ENCODE measurements around the gene CIZ1. TPM values are rescaled to one million over a fixed set of nuclear protein-coding genes. Genes with fewer than 3 reads are reported as not detected.

The CIZ1 gene
- 72.6 to 98.9 TPM (median 87.6 TPM) in 5 replicates for total RNA-seq (2022; extraction: Qiagen RNA extraction; ENCODE audit: low read depth)

GRCh38 chr9:128191406-128192046, at the start of gene CIZ1:
Gene CIZ1, minus strand, starts transcription at chr9:128191572. Its CDS starts 715 bp downstream, at chr9:128190857.

DNA sequence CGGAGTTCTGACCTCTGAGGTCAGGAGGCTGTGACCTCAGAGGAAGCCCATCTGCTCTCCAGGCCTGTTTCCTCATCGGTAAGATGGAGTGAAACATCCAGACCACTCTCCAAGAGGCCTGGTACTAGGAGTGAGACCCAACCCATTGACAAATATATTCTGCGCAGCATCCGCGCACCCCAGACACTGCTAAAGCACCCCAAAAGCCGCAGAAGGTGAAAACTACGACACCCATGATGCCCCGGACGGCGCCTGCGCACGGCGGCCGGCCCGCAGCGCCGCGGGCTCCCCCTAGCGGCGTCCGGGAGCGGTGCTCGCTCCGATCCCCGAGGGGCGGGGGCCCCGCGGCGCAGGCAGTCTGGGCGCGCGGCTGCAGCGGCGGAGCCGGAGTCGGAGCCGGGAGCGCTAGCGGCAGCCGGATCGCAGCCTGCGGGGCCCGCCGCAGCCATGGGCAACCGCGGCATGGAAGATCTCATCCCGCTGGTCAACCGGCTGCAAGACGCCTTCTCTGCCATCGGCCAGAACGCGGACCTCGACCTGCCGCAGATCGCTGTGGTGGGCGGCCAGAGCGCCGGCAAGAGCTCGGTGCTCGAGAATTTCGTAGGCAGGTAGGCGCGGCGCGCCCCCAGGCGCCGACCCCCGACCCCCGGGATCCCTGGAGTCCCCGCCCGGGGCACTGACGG, 11.8 kb upstream of the CIZ1 start, which contains the start of gene DNM1:
Gene DNM1 (plus strand): TSS at position 356 of the 683 bp plus-strand sequence. CDS start 92 bp downstream, at position 448.

DNA sequence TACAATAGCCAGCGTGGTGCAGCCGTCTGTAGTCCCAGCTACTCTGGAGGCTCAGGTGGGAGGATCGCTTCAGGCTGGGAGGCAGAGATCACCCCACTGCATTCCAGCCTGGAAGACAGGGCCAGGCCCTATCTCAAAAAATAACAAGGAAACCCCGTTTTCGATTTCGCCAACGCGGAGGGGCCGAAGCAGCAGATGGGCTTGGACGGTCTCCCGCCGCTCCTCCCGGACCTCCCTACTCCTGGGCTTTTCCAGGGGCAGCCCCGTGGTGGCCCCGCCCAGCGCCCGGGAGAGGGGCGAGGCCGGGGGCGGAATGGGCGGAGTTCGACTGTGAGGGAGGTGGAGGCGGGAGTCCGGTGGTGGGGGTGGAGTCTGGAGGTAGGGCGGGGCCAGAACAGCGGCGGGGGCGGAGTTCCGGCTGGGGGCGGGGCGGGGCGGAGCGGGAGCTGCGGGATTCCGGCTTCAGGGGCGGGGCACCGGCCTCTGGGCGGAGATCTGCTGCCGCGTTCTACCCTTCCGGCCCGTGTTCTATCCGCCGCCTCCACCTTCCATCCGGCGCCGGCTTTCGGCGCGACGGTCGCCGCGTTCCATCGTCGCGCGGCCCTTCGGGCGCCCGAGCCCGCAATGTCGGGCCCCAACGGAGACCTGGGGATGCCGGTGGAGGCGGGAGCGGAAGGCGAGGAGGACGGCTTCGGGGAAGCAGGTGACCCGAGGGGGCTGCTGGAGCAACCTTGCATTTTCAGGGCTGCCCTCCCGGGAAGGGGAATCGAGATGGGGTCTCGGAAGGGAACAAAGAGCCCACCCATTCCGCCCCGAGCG, 31.4 kb downstream of the CIZ1 start, which contains the start of gene BBLN:
Gene BBLN (plus strand): TSS at position 482 of the 819 bp plus-strand sequence. CDS start 143 bp downstream, at position 625.

GRCh38 chr9:128149001-128149701, 42.2 kb downstream of the CIZ1 start, which contains the start of gene LCN2:
Gene LCN2, plus strand, starts transcription at chr9:128149453. Its CDS starts 73 bp downstream, at chr9:128149526.

DNA sequence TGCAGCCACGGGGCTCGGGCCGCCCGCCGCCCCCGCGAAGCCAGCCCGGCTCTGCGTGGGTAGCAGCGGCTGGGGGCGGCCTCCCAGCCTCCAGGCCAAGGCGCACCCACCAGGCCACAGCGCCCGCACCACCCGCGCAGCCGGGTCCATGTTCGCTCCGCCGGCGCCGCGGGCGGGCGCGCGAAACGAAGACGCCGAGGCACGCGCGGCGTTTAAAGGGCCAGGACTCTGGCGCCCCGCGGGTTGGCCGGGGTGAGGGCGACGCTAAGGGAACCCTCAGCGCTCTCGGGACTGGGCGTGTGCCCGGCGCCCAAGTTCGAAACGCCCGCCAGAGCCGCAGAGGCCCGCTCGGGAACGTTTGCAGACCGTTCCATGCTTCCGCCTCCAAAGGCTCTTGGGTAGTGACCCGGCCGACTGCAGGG, 63.8 kb downstream of the CIZ1 start, which contains the start of gene PTGES2:
Gene PTGES2 (minus strand): TSS at position 162 of the 422 bp plus-strand sequence. CDS start 12 bp downstream, at position 150.

Other genes with a start within 250 kb of the CIZ1 start
- gene EEIG1, start 210.6 kb downstream of the CIZ1 start, total RNA-seq (2022; extraction: Qiagen RNA extraction; ENCODE audit: low read depth), result 61.7 to 84.0 TPM (median 73.6 TPM) in 5 replicates
- 4.9 to 7.3 TPM (median 7.1 TPM) in 5 replicates for gene NAIF1, start 124.3 kb downstream of the CIZ1 start, total RNA-seq (2022; extraction: Qiagen RNA extraction; ENCODE audit: low read depth)
- 8.4 to 10.1 TPM (median 9.0 TPM) in 5 replicates for gene SLC25A25, start 123.3 kb downstream of the CIZ1 start, total RNA-seq (2022; extraction: Qiagen RNA extraction; ENCODE audit: low read depth)
- 75.7 to 97.4 TPM (median 94.1 TPM) in 5 replicates for gene PTGES2, start 63.8 kb downstream of the CIZ1 start, total RNA-seq (2022; extraction: Qiagen RNA extraction; ENCODE audit: low read depth)
- 2.1 to 6.6 TPM (median 3.2 TPM) in 5 replicates for gene LCN2, start 42.1 kb downstream of the CIZ1 start, total RNA-seq (2022; extraction: Qiagen RNA extraction; ENCODE audit: low read depth)
- 38.2 to 70.7 TPM (median 67.3 TPM) in 5 replicates for gene BBLN, start 31.3 kb downstream of the CIZ1 start, total RNA-seq (2022; extraction: Qiagen RNA extraction; ENCODE audit: low read depth)
- 74.6 to 95.2 TPM (median 86.0 TPM) in 5 replicates for gene DNM1, start 11.8 kb upstream of the CIZ1 start, total RNA-seq (2022; extraction: Qiagen RNA extraction; ENCODE audit: low read depth)
- 39.9 to 48.9 TPM (median 42.6 TPM) in 5 replicates for gene GOLGA2, start 84.4 kb upstream of the CIZ1 start, total RNA-seq (2022; extraction: Qiagen RNA extraction; ENCODE audit: low read depth)
- 42.4 to 49.6 TPM (median 45.6 TPM) in 5 replicates for gene SWI5, start 84.7 kb upstream of the CIZ1 start, total RNA-seq (2022; extraction: Qiagen RNA extraction; ENCODE audit: low read depth)
- gene TRUB2, start 130.9 kb upstream of the CIZ1 start, total RNA-seq (2022; extraction: Qiagen RNA extraction; ENCODE audit: low read depth), result 43.6 to 69.6 TPM (median 48.8 TPM) in 5 replicates
- 47.8 to 60.9 TPM (median 58.4 TPM) in 5 replicates for gene COQ4, start 131.3 kb upstream of the CIZ1 start, total RNA-seq (2022; extraction: Qiagen RNA extraction; ENCODE audit: low read depth)
- gene SLC27A4, start 149.0 kb upstream of the CIZ1 start, total RNA-seq (2022; extraction: Qiagen RNA extraction; ENCODE audit: low read depth), result 32.1 to 49.1 TPM (median 43.3 TPM) in 5 replicates
- 61.4 to 87.4 TPM (median 84.2 TPM) in 5 replicates for gene URM1, start 179.8 kb upstream of the CIZ1 start, total RNA-seq (2022; extraction: Qiagen RNA extraction; ENCODE audit: low read depth)
- gene CERCAM, start 229.3 kb upstream of the CIZ1 start, total RNA-seq (2022; extraction: Qiagen RNA extraction; ENCODE audit: low read depth), result 30.4 to 41.3 TPM (median 35.0 TPM) in 5 replicates